Fibroblast of villous mesenchyme (primary cell): ENCODE results near the gene SETD3. TPM values are rescaled to one million over a fixed set of nuclear protein-coding genes. Genes with fewer than 3 reads are reported as not detected.

Source experiments
- DNase-seq: peaks from one replicate; pipeline ENCODE4 v3.0.0-alpha.2; 2010; ENCODE audit warnings: low read depth
- H3K4me3 ChIP-seq: 2 replicates; pipeline ENCODE4 v1.5.1; 2011; ENCODE audit warnings: low read depth, mild to moderate bottlenecking, low read length
- CTCF ChIP-seq: IDR thresholded peaks from 2 replicates; pipeline ENCODE4 v1.5.1; 2012; ENCODE audit warnings: low read depth, mild to moderate bottlenecking, low read length; ENCODE audit not compliant: insufficient read depth
- total RNA-seq: library from RNA; depleted of rRNA; stranded (reverse); fragments of >200 nt; gene quantifications from 2 replicates; pipeline ENCODE4 v1.2.3, GENCODE V29; 2012

Gene SETD3
- total RNA-seq, 1 donor: 57.0 TPM

GRCh38 chr14:99524091-99524661, 43.5 kb upstream of the SETD3 start:
- peak; percentile 27 for DNase-seq

GRCh38 chr14:99523704-99524055, 43.0 kb upstream of the SETD3 start:
- DNase-seq: no peak
- no peak overlapping the region for H3K4me3 ChIP-seq
- no peak for TF ChIP-seq CTCF

More at GRCh38 chr14:99524091-99524661, 43.5 kb upstream of the SETD3 start:
- H3K4me3 ChIP-seq: no peak overlapping the region
- TF ChIP-seq CTCF: no peak

DNA sequence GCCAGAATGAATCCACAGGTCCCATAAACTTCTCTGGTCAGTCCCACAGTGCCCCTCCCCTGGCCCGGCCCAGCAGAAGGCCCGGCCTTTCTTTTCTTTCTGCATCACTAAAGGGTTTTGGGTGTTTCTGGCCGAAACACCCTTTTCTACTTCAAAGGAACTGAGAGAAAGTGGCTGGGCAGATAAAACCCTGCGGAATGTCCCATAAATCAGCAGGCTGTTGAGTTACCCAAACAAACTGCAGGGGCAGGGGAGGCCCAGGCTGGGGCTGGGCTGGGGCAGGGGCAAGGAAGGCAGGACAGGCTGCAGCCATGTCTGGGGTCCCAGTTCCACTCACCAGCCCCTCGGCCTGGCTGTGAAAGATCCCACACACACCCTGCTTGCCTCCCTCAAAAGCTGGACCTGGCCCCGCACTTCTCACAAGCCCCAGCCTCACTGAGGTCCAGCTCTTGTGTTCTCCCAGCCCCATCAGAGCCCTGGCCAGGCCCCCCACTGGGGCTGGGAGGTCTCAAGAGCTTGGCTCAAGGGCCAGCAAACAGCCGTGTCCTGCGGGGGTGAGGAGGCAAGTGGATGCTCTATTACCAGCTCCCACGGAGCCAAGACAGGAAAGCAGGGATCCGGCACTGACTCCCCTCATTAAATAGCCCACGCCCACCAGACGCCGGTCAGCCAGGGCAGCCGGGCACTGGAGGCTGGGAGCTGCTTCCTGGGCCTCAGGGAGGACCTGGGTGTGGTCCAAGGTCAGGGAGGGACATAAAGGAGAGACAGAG, 42.5 kb upstream of the SETD3 start:
- DNase-seq: peak; percentile 71
- TF ChIP-seq CTCF: no peak
- H3K4me3 ChIP-seq: no peak overlapping the region

- no peak overlapping the region for H3K4me3 ChIP-seq
- peak; percentile 58 for DNase-seq
- no peak for TF ChIP-seq CTCF
These were observed 41.8 kb upstream of the SETD3 start for GRCh38 chr14:99522457-99522891.

DNA sequence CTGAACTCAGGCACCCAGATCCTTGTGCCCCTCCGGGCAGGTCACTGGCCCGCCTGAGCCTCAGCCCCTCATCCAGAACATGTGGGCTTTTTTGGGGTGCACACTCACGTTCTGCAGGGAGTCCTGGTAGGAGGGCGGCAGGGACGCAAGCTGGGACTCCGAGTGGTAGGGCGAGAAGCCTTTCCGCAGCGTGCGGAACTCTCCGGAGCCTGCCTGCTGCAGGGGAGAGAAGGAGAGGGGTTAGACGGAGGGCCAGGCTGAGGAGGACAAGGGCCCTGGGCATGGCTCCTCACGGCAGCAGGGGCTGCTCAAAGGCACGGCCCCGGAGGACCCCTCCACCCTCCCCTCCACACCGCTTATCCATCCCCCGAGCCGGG, 41.4 kb upstream of the SETD3 start:
- DNase-seq: no peak

GRCh38 chr14:99521176-99522024, 40.7 kb upstream of the SETD3 start:
- no peak for TF ChIP-seq CTCF
- H3K4me3 ChIP-seq: no peak overlapping the region
- no peak for DNase-seq

More for the DNA sequence above, 41.4 kb upstream of the SETD3 start:
- H3K4me3 ChIP-seq: no peak overlapping the region
- TF ChIP-seq CTCF: no peak
